ENCODE measurements around the gene PCDHGA8.

DNA sequence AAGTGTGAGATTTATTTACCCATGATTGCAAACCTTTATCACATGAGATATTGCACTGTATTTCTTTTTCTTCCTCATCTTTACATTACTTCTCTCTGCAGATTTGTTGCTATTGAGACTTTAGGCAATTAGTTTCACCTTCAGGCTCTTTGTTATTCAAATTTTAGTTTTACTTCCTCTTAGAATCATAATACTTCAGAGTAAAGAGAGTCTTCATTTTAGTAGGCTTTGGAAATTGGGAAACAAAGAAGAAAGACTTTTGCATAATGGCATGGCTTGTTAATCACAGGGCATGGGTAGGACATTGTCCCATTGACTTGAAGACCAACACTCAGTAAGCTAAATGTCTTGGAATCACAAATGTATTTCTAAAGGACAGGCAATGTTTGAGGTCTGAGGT is 29.7 kb upstream of the PCDHGA8 start:
- TF ChIP-seq, protein P1, sequence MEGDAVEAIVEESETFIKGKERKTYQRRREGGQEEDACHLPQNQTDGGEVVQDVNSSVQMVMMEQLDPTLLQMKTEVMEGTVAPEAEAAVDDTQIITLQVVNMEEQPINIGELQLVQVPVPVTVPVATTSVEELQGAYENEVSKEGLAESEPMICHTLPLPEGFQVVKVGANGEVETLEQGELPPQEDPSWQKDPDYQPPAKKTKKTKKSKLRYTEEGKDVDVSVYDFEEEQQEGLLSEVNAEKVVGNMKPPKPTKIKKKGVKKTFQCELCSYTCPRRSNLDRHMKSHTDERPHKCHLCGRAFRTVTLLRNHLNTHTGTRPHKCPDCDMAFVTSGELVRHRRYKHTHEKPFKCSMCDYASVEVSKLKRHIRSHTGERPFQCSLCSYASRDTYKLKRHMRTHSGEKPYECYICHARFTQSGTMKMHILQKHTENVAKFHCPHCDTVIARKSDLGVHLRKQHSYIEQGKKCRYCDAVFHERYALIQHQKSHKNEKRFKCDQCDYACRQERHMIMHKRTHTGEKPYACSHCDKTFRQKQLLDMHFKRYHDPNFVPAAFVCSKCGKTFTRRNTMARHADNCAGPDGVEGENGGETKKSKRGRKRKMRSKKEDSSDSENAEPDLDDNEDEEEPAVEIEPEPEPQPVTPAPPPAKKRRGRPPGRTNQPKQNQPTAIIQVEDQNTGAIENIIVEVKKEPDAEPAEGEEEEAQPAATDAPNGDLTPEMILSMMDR (conservative IDR thresholded peaks at IDR 0.05; ENCODE audit: low read depth, low read length), result no peak
- TF ChIP-seq EZH2 (IDR thresholded peaks at IDR 0.05; ENCODE audit: borderline replicate concordance, low read depth, low read length, poor library complexity, severe bottlenecking), result no peak
